Stimulated activated CD8-positive, alpha-beta memory T cell treated with anti-CD3 and anti-CD28 coated beads, Interleukin-7, amount 100 ng/mL, for 48 hours (primary cell): Measurements from ENCODE around the gene TMEM131L.
A peak's percentile ranks its signal among the peaks of the same experiment; 100 is the strongest.
"Not testable (repeated sequence)": the region's sequence is repeated elsewhere in the genome, so short reads cannot be mapped to it uniquely, and the experiment has no call there.

ENCODE experiments used
- DNase-seq, 2 donors: peaks; one replicate each; pipeline ENCODE4 v3.0.0-alpha.2; 2020; ENCODE audit warnings: low read depth in 1 of 2; ENCODE audit errors: extremely low read depth in 1 of 2

TMEM131L gene

GRCh38 chr4:153603835-153604234 lies 137.7 kb downstream of the TMEM131L start:
- no peak for DNase-seq

DNA sequence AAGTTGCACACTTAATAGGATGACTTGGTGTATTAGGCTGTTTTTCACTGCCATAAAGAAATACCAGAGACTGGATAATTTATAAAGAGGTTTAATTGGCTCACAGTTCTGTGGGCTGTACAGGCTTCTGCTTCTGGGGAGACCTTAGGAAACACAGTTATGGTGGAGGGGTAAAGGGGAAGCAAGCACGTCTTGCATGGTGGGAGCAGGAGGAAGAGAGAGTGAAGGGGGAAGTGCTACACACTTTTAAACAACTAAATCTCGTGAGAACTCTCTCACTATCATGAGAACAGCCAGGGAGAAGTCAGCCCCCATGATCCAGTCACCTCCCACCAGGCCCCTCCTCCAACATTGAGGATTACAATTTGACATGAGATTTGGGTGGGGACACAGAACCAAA lies 142.9 kb downstream of the TMEM131L start:
- not testable (repeated sequence) for DNase-seq

- no peak for DNase-seq
These were observed 144.6 kb downstream of the TMEM131L start for GRCh38 chr4:153610623-153611376.

- DNase-seq: no peak
These were observed 145.5 kb downstream of the TMEM131L start for GRCh38 chr4:153611679-153612078.

GRCh38 chr4:153612878-153613277 lies 146.7 kb downstream of the TMEM131L start:
- no peak for DNase-seq

GRCh38 chr4:153616006-153616555 lies 149.9 kb downstream of the TMEM131L start:
- peak; percentile 33 to 49 for DNase-seq

GRCh38 chr4:153618833-153619232 lies 152.7 kb downstream of the TMEM131L start:
- no peak for DNase-seq

DNA sequence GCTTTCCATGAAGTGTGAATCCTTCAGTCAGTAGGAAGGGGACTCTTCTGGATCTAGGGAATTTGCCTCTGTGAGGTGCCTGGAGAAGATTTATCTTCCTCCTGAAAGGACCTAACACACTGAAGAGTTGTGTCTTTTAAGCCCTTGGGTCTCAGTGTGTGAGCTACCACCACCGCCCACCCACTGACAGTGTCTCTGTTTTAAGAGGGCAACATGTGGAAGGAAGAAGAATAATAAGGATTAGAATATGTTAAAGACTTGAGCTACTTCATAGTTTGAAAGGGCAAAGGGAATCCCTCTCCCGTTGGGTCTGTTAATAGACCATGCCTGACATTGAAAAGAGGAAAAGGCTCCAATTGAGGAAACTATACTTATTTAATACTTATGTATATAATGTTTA lies 153.7 kb downstream of the TMEM131L start:
- DNase-seq: no peak

DNA sequence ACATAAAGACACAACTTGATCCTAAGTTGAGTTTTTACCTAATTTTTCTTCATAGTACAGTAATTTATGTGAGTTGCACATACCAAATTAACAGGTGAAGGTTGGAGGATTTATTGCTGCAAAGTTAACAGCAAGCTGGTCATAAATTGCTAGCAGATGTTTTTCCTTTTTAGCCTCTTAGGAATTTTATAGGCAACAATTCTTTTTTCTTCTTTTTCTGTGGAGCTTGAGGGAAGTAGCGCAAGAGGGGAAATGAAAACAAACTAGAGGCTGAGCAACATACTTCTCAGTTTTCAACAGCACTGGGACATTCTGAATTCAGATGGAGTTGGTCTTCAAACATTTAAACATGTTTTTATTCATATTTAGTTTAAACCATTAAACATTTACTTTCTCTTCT lies 154.2 kb downstream of the TMEM131L start:
- DNase-seq: no peak

DNA sequence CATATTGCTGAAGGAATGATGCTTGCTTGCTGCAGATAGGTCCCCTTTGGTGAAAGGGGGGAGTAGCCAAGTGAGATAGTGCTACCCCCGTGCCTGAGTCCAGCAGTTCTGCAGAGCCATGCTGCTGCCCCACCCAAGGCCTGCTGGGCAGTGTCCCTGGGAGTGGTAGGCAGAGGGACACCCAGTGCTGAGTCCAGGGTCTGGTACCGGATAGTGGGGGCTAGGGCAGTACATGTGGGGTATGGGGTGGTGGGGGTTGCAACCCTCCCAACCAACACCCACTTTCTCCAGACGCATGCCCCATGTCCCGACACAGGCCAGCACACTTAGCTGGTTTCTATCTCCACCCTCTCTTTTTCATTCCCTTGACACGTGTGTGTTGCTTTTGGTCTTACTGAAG lies 155.9 kb downstream of the TMEM131L start:
- DNase-seq: no peak

- DNase-seq: no peak
These were observed 156.6 kb downstream of the TMEM131L start for GRCh38 chr4:153622778-153623240.

GRCh38 chr4:153623491-153623890 lies 157.3 kb downstream of the TMEM131L start:
- no peak for DNase-seq

DNA sequence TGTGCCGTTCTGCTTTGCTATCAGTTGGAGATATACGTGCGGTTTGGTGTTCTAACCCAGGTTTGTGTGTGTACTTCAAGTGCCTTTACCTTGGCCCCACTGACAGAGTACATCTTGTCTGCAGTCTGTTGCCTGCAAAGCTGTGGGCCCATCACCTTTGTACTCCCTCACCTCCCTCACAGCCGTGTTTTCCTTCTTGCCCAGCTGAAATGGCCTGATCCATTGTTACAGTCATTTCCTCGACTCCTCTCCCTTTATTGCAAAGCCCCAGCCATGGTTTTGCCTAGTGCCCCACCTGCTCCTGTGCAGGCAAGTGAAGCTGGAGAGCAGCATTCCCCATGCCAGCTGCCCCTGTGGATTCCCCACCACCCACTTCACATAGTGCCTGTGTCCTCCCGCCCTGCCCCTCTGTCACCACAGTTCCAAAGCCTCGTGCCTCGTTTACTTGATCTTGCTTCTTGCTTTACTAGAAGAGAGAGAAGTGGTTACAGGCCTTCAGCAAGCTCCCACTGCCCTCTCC lies 162.7 kb downstream of the TMEM131L start:
- DNase-seq: no peak

DNA sequence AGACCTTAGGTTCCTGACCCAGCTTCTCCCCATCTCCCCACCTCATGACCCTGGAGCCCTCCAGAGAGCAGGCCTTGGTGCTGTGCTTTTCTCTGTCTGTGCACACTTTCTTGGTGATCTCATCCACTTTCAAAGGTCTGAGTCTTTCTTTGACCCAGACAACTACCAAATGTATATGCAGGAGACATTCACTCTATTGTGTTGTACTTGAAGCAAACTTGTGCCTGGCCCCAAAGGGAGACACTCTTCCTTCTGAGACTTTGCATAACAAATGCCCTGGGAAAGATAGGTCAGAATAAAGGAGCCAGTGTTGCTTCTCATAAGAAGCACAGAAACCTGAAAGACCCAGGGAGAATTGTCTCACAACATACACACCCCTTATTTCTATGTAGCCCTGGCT lies 163.6 kb downstream of the TMEM131L start:
- no peak for DNase-seq

DNA sequence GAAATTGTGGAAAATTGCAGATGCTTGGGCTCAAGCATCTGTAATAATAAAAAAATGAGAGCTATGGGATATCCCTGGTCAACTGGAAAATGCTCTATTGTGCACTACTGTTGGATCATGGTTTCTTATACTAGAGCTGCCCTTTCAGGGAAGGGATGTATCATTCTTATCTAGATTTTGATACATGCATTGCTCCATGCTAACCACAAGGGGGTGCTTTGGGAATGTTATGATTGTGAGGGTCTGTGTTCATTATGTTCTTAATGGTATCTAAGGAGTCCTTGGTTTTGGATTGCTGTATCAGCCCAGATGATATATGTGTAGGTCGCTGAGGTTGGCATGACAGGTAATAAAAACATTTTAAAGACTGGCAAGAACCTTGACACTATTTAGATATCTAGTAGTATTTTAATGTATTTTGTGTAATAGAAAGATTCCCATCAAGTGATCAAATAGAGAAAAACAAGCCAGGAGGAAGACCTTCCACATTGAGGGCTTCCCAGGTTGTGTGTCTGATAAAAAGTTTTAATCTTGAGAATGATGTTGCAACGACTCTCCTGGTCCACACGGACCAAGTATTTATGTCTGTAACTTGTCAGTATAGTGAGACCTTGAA lies 168.7 kb downstream of the TMEM131L start:
- DNase-seq: no peak

DNA sequence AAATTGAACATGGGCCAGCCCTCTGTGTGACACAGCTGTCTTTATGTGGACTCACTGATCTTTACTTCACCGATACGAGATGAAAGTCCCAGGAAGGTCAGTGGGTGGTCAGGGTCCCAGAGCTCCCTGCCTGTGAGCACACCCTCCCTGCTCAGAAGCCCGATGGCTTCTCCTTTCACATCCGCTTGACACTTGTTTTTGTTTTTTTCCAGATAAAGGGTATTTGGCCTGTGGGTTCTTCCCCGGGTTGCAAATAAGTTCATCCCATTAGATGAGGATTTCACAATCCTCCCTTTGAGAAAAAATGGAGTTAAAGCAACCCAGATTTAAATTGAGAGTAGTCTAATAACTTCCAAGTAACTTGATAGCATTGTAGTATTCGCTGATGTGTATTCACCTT lies 169.7 kb downstream of the TMEM131L start:
- DNase-seq: no peak

GRCh38 chr4:153637201-153637600 lies 171.0 kb downstream of the TMEM131L start:
- no peak for DNase-seq

DNA sequence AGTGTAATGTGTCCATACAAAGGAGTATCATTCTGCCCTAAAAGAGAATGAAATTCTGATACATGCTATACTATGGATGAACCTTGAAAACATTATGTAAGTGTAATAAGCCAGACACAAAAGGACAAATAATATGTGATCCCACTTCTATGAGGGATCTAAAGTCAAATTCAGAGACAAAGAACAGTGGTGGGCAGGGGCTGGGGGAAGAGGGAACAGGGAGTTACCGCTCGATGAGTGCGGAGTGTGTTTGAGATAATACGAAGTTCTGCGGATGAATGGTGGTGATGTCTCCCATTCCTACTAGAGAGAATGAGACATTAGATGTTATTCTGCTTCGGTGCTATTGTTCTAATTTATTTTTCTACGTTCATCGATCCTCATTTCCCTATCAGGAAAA lies 171.9 kb downstream of the TMEM131L start:
- DNase-seq: no peak

DNA sequence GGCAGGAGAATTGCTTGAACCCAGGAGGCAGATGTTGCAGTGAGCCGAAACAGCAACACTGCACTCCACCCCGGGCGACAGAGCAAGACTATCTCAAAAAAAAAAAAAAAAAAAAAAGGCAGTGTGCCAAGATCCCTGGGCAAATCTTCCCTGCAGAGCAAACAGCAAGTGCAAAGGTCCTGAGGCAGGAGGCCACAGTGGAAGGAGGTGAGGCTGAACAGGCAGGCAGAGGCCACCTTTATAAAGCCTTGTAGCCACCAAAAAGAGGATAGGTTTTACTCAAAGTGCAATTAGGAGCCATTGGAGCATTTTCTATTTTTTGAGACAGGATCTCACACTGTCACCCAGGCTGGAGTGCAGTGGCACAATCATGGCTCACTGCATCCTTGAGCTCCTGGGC lies 172.8 kb downstream of the TMEM131L start:
- no peak for DNase-seq

DNA sequence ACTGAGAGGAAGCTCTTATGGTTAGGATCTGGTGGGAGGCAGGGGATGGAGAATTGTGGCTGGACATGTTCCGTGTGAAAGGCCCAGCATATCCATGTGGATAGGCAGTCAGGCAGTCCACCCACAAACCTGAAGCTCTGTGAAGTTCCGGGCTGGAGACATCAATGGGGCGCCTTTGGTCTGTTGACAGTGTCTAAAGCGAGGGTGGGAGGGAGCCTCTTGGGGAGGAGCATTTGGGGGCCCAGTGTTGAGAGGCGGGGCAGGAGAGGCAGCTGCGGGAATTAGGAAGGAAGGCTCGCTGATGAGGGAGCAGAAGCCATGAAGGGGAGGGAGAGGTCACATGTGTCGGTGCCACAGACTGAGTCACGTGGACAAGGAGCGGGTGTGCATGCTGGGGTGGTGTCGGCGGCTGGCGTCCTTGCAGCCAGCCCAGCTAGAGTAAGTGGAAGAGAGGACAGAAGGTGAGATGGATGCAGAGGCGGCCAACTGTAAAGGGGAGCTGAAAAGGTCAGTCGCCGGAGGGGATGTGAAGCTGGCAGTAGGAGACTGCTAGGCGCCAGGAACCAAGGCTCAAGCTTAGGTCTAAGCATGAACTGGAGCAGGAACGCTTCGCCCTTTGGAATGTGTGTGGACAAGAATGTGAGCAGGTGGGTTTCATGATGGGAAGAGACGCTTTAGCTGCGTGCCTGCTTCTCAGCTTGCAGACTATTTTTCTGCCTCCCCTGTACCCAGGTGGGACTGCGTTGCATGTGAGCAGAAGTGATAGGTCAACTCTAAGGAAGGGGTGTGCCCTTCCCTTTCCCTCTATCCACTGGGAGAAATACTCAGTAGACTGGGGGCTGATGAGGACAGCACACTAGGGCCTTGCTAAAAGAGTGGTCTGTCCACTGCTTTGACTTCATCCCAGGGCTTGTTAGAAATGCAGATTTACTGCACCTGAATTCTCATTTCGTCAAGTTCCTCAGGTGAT lies 174.0 kb downstream of the TMEM131L start:
- no peak for DNase-seq

DNA sequence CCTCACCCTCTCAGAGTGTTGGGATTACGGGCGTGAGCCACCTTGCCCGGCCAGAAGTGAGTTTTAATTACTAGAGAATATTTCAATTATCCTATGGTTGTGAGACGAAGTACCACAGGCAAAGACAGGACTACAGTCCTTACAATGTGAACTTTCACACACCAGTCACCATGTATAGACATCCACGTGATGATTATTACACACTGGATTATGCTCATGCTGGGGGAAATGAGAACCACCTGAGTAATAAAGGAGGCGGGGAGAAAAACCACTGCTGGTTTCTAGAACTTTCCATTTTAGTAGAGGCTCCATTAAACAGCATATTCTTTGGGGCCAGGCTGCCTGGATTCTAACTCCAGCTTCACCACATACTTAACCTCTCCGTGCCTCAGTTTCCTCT lies 175.4 kb downstream of the TMEM131L start:
- no peak for DNase-seq
